WI38 (cell line): ENCODE results near the gene IKBKG.

ENCODE experiments used
- H3K4me3 ChIP-seq: 2 replicates; pipeline ENCODE4 v1.5.1; 2011; ENCODE audit warnings: low read depth, mild to moderate bottlenecking, control low read depth, low read length
- TF ChIP-seq, protein P1 (sequence below): IDR thresholded peaks from 2 replicates; pipeline ENCODE4 v1.5.1; 2012; ENCODE audit warnings: low read depth, mild to moderate bottlenecking, control low read depth, low read length

The IKBKG gene

GRCh38 chrX:154515966-154516655 is 31.3 kb upstream of the IKBKG start, which contains the start of gene FAM3A:
Gene FAM3A (minus strand): TSS chrX:154516232. CDS start chrX:154515772, 460 bp downstream.
- TF ChIP-seq, protein P1, sequence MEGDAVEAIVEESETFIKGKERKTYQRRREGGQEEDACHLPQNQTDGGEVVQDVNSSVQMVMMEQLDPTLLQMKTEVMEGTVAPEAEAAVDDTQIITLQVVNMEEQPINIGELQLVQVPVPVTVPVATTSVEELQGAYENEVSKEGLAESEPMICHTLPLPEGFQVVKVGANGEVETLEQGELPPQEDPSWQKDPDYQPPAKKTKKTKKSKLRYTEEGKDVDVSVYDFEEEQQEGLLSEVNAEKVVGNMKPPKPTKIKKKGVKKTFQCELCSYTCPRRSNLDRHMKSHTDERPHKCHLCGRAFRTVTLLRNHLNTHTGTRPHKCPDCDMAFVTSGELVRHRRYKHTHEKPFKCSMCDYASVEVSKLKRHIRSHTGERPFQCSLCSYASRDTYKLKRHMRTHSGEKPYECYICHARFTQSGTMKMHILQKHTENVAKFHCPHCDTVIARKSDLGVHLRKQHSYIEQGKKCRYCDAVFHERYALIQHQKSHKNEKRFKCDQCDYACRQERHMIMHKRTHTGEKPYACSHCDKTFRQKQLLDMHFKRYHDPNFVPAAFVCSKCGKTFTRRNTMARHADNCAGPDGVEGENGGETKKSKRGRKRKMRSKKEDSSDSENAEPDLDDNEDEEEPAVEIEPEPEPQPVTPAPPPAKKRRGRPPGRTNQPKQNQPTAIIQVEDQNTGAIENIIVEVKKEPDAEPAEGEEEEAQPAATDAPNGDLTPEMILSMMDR = no peak
- peak within 1 kb of the TSS; percentile 58 for H3K4me3 ChIP-seq

DNA sequence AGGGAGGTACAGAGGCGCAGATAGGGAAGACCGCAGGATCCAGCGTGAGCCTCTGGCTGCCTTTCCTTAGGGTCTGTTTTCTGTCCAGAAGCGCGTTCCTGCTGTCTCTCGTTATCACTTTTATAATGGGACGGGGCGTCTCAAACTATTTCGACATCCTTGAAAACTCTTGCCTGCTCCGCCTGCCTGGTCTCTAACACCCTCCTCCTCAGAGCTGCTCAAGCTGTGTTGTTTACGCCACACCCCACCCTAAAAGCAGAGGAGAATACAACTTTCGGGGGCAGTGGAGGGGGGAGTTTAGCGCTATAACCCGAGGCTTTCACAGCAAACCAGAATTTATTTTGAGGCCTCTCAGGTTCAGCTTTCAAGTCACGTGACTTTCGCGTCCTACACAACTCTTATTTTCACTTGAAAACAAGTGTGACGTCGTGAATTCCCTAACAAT is 30.7 kb upstream of the IKBKG start:
- TF ChIP-seq, protein P1 = no peak

DNA sequence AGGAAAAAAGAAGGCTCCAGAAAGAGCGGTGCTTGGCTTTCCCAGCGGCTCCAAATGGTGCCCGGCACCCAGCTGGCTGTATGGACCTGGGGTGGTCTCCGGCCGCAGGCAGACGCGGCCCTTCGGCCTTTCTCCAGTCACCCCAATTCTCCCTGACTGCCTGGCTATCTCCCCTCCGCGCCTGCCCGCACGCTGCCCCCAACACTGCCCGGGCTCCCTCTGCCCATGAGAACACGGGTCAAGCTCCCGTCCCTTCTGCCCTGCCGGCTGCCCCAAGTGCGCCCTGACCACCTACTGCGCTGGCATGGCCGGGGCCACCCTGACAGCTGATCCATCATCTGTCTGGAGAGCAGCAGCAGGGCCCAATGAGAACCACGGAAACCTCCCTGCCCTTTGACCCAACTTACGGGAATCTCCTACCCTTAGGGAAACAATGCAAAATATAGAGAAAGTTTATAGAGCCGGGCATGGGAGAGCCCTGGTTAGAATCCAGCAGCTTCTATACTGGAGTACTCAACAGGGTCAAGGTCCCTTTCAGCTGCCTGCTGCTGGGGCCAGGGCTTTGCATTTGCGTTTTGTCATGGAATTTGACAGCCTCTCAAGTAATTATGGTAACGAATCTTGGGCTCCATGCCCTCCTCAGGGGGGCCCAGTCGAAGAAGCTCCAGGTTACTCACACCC is 30.2 kb upstream of the IKBKG start:
- TF ChIP-seq, protein P1 = no peak
- peak overlapping the region; percentile 40 for H3K4me3 ChIP-seq

More for the DNA sequence above, 30.7 kb upstream of the IKBKG start:
- H3K4me3 ChIP-seq = peak overlapping the region; percentile 40

DNA sequence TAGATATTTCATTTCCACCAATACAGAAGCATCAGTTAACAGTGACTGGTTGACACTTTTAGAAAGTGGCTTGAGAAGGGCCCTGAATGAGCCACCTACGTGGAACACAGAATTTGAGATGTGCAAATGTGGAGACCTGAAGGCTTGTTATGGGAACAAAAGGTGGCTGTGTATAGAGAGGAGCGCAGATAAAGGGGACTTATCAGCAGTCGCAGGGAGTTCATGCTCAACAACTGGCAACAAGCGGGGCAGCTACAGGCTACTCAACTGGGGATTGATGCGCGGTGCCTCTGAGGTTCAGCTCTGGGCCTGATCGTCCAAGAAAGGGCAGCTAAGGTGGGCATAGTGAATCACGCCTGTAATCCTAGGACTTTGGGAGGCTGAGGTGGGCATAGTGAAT is 28.0 kb upstream of the IKBKG start:
- H3K4me3 ChIP-seq = no peak overlapping the region
- TF ChIP-seq, protein P1 = no peak

- no peak overlapping the region for H3K4me3 ChIP-seq
- TF ChIP-seq, protein P1 = no peak
Observed at GRCh38 chrX:154525606-154526490, 21.6 kb upstream of the IKBKG start.

- TF ChIP-seq, protein P1 = peak; percentile 48
- no peak overlapping the region for H3K4me3 ChIP-seq
Observed at GRCh38 chrX:154526901-154527675, 20.3 kb upstream of the IKBKG start.
